HepG2 (cell line): ENCODE data around the gene POLR1E. TPM values are rescaled to one million over a fixed set of nuclear protein-coding genes. Genes with fewer than 3 reads are reported as not detected.

Source experiments
- ATAC-seq: fragments of 200-7000 bp; cut with Tn5 transposase; 3 replicates; pipeline ENCODE4 v1.9.1; 2020; ENCODE audit warnings: mild to moderate bottlenecking, moderate library complexity
- BruUV-seq: library from RNA; stranded (reverse); fragments of 400-500 nt; replicated peaks from 2 replicates; lab custom pipeline; 2021; lab: Mats Ljungman, UMichigan
- CTCF ChIA-PET: fragments of 300-600 bp; formaldehyde crosslinking; extraction: SDS; loops from one replicate; lab custom pipeline; 2021; ENCODE audit warnings: low total read pairs, inconsistent platforms, low intra/inter-chr PET ratio; lab: Yijun Ruan, JAX
- POLR2A ChIA-PET: fragments of 350-600 bp; sonication (Branson Sonifier 250); formaldehyde crosslinking; loops from one replicate; lab custom pipeline; 2020; ENCODE audit warnings: antibody characterized with exemption, inconsistent platforms; lab: Yijun Ruan, JAX
- DNase-seq: peaks from one replicate; pipeline ENCODE4 v3.0.0-alpha.2; 2015; ENCODE audit warnings: low spot score
- FAIRE-seq: peaks from 3 replicates; lab custom pipeline; 2011; peaks lifted over from hg19 to GRCh38; lab: Jason Lieb, UNC
- H2AFZ ChIP-seq: one replicate; pipeline ENCODE4 v1.6.1; 2011; ENCODE audit warnings: low read length, inconsistent platforms
- H3K27ac ChIP-seq: fragments of 300-600 bp; 3 replicates; pipeline ENCODE4 v1.8.0; 2011; ENCODE audit warnings: mixed run types, mild to moderate bottlenecking, mixed read lengths, low read length, inconsistent platforms; ENCODE audit not compliant: insufficient read depth; ENCODE audit errors: extremely low read length
- H3K27me3 ChIP-seq, 2 experiments: fragments of 200-600 bp in 1 of 2; 2 replicates in 1 of 2; 3 replicates in 1 of 2; pipeline versions ENCODE4 v1.6.0 to v1.8.0; 2011; ENCODE audit warnings: low read length in 2 of 2, mild to moderate bottlenecking in 2 of 2, moderate library complexity in 2 of 2, inconsistent platforms in 1 of 2; ENCODE audit not compliant: insufficient read depth in 2 of 2, control insufficient read depth in 1 of 2
- H3K36me3 ChIP-seq, 2 experiments: fragments of 200-600 bp in 1 of 2; replicated peaks in 1 of 2; 2 replicates in 1 of 2; 3 replicates in 1 of 2; pipeline versions ENCODE4 v1.5.1 to v1.8.0; 2011; ENCODE audit warnings: low read length in 2 of 2, inconsistent platforms in 1 of 2; ENCODE audit not compliant: insufficient read depth in 2 of 2, control insufficient read depth in 1 of 2
- H3K4me1 ChIP-seq: 2 replicates; pipeline ENCODE4 v1.5.1; 2012; ENCODE audit warnings: low read length, inconsistent platforms; ENCODE audit not compliant: insufficient read depth
- H3K4me2 ChIP-seq: 2 replicates; pipeline ENCODE4 v1.6.0; 2011; ENCODE audit warnings: low read depth, low read length, inconsistent platforms
- H3K4me3 ChIP-seq, 3 experiments: fragments of 200-600 bp in 1 of 3; sonication (generic), shearing (Covaris generic) in 1 of 3; replicated peaks in 1 of 3; 2 replicates each; pipeline ENCODE4 v1.5.1; 2011 to 2016; ENCODE audit warnings: low read length in 3 of 3, inconsistent platforms in 2 of 3, low read depth in 2 of 3, mild to moderate bottlenecking in 2 of 3, control low read depth in 1 of 3, mixed read lengths in 1 of 3; ENCODE audit not compliant: insufficient read depth in 1 of 3
- H3K79me2 ChIP-seq: one replicate; pipeline ENCODE4 v1.6.1; 2011; ENCODE audit warnings: low read length, inconsistent platforms; ENCODE audit not compliant: insufficient read depth
- H3K9ac ChIP-seq: 2 replicates; pipeline ENCODE4 v1.6.0; 2011; ENCODE audit warnings: mild to moderate bottlenecking, low read depth, low read length, inconsistent platforms; ENCODE audit not compliant: insufficient read depth
- H3K9me3 ChIP-seq: 2 replicates; pipeline ENCODE4 v1.5.1; 2012; ENCODE audit warnings: mild to moderate bottlenecking, low read length
- H4K20me1 ChIP-seq: 2 replicates; pipeline ENCODE4 v1.6.0; 2011; ENCODE audit warnings: inconsistent platforms, mild to moderate bottlenecking, low read length, moderate library complexity; ENCODE audit not compliant: insufficient read depth
- CENPT ChIP-seq: sonication (generic); formaldehyde crosslinking; IDR thresholded peaks from 2 replicates; pipeline ENCODE4 v1.8.0; 2022; ENCODE audit warnings: low read depth, mild to moderate bottlenecking, moderate library complexity, missing genetic modification reagents
- MAFF ChIP-seq: IDR thresholded peaks from 2 replicates; pipeline ENCODE4 v1.6.1; 2011; ENCODE audit warnings: low read depth, low read length, improper control_type of control experiment
- MAFK ChIP-seq, 2 experiments: IDR thresholded peaks in 1 of 2; conservative IDR thresholded peaks in 1 of 2; 2 replicates each; pipeline ENCODE4 v1.6.1; 2011; ENCODE audit warnings: improper control_type of control experiment in 2 of 2, low read length in 2 of 2
- MTF1 ChIP-seq: sonication (generic); formaldehyde crosslinking; IDR thresholded peaks from 2 replicates; pipeline ENCODE4 v1.5.0; 2020; ENCODE audit warnings: missing genetic modification reagents
- SAFB2 ChIP-seq: sonication (generic); formaldehyde crosslinking; IDR thresholded peaks from 2 replicates; pipeline ENCODE4 v1.5.1; 2020; ENCODE audit warnings: missing genetic modification reagents, low read depth, mild to moderate bottlenecking, borderline replicate concordance
- SNAPC2 ChIP-seq: sonication (generic); formaldehyde crosslinking; IDR thresholded peaks from 2 replicates; pipeline ENCODE4 v1.8.1; 2022; ENCODE audit warnings: mild to moderate bottlenecking, missing genetic modification reagents
- TOE1 ChIP-seq: sonication (generic); formaldehyde crosslinking; IDR thresholded peaks from 2 replicates; pipeline ENCODE4 v1.4.0; 2020; ENCODE audit warnings: mild to moderate bottlenecking, missing genetic modification reagents
- ZKSCAN1 ChIP-seq: fragments of 150-350 bp; IDR thresholded peaks from 2 replicates; pipeline ENCODE4 v1.6.1; 2014; ENCODE audit warnings: low read length
- WGBS: methylation state at CpG from one replicate; pipeline ENCODE4 v1.1.6; 2017; ENCODE audit warnings: low lambda C conversion rate; 5-methylcytosine and 5-hydroxymethylcytosine counted together
- in situ Hi-C: cut with HindIII; loops from 2 replicates; pipeline ENCODE4 v1.10.0; 2017; ENCODE audit warnings: low pct_unique_long_range_greater_than_20kb; ENCODE audit not compliant: extremely low pct_ligation_motif_present
- intact Hi-C: fragments of 100-400 bp; cut with micrococcal nuclease; formaldehyde crosslinking; loops from one replicate; pipeline ENCODE4 v1.10.0; 2022; ENCODE audit not compliant: unreplicated experiment
- polyA plus RNA-seq, 8 experiments: library from polyadenylated mRNA; depleted of rRNA in 3 of 8; stranded (reverse) in 7 of 8; unstranded in 1 of 8; fragments of >200 nt; fragmentation: Illumina TruSeq in 4 of 8; extraction: Trizol in 4 of 8; gene quantifications; 2 replicates each; pipeline versions ENCODE4 v1.2.1 to v1.2.3, GENCODE V29; 2011 to 2016; ENCODE audit warnings: low read depth in 4 of 8, missing spikeins in 1 of 8, mixed read lengths in 1 of 8; ENCODE audit not compliant: insufficient read depth in 1 of 8
- total RNA-seq, 5 experiments: library from RNA; depleted of rRNA; stranded (reverse); fragments of >200 nt; fragmentation: Illumina TruSeq; extraction: Trizol; gene quantifications; 2 replicates each; pipeline ENCODE4 v1.2.3, GENCODE V29; 2016; ENCODE audit warnings: low read depth in 1 of 5
- TF ChIP-seq, protein P1 (sequence below): sonication (generic); formaldehyde crosslinking; IDR thresholded peaks from 2 replicates; pipeline ENCODE4 v1.8.0; 2022; ENCODE audit warnings: mild to moderate bottlenecking, missing genetic modification reagents
- TF ChIP-seq, protein P2 (sequence below): sonication (generic); formaldehyde crosslinking; IDR thresholded peaks from 2 replicates; pipeline ENCODE4 v1.5.1; 2020; ENCODE audit warnings: mild to moderate bottlenecking, missing genetic modification reagents, borderline replicate concordance

POLR1E gene
- total and polyA plus RNA-seq, 2 of the 13 experiments (the other 11 are each of a cell fraction or from before 2014, with no cell fraction given), result 23.0 to 37.8 TPM

- Histone ChIP-seq H3K27me3 (no peaks in the 10 kb centered on the region), H3K36me3 (peaks cover 0 to 9% of the 10 kb centered on the region in 2 experiments; a peak in 1 of 5 replicates), H3K4me1 (peaks cover 57% of the 10 kb centered on the region), H2AFZ (no peak overlapping the region), H3K27ac (no peak overlapping the region), H3K79me2 (peaks cover 82% of the 10 kb centered on the region), H3K4me3 (no peak overlapping the region), H4K20me1 (peaks cover 37% of the 10 kb centered on the region), H3K9ac (no peak overlapping the region), H3K4me2 (no peak overlapping the region), H3K9me3 (no peaks in the 10 kb centered on the region)
- intact Hi-C loops (no loop called here), in situ Hi-C loops (no loop called here)
- TF ChIP-seq SAFB2 (CRISPR knock-in tag) (no peak), SNAPC2 (CRISPR knock-in tag) (no peak), TOE1 (CRISPR knock-in tag) (no peak), MAFF (peak; percentile 62), CENPT (CRISPR knock-in tag) (no peak), ZKSCAN1 (no peak), MTF1 (CRISPR knock-in tag) (no peak), MAFK (conservative IDR thresholded peaks at IDR 0.05 in 1 of 2, IDR thresholded peaks at IDR 0.05 in 1 of 2; ENCODE audit: low read length in 2 of 2) (peak; percentile 70 to 76)
- TF ChIP-seq, protein P1, sequence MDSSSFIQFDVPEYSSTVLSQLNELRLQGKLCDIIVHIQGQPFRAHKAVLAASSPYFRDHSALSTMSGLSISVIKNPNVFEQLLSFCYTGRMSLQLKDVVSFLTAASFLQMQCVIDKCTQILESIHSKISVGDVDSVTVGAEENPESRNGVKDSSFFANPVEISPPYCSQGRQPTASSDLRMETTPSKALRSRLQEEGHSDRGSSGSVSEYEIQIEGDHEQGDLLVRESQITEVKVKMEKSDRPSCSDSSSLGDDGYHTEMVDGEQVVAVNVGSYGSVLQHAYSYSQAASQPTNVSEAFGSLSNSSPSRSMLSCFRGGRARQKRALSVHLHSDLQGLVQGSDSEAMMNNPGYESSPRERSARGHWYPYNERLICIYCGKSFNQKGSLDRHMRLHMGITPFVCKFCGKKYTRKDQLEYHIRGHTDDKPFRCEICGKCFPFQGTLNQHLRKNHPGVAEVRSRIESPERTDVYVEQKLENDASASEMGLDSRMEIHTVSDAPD (CRISPR knock-in tag), result no peak
- TF ChIP-seq, protein P2, sequence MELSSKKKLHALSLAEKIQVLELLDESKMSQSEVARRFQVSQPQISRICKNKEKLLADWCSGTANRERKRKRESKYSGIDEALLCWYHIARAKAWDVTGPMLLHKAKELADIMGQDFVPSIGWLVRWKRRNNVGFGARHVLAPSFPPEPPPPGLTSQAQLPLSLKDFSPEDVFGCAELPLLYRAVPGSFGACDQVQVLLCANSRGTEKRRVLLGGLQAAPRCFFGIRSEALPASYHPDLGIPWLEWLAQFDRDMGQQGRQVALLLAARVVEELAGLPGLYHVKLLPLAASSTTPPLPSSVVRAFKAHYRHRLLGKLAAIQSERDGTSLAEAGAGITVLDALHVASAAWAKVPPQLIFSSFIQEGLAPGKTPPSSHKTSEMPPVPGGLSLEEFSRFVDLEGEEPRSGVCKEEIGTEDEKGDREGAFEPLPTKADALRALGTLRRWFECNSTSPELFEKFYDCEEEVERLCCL (CRISPR knock-in tag), result no peak
- WGBS, result 96% methylated on average over 12 of the region's 12 CpGs
- POLR2A ChIA-PET, result no interaction called here
- CTCF ChIA-PET, result no interaction called here
- BruUV-seq, result no TSS peak
- ATAC-seq (no peak), DNase-seq (no peak), FAIRE-seq (no peak)
Measured at GRCh38 chr9:37449862-37450632, 35.7 kb upstream of the POLR1E start.
